Neural crest cell (in vitro differentiated cells): ENCODE data around the gene BCL11B. TPM values are rescaled to one million over a fixed set of nuclear protein-coding genes. Genes with fewer than 3 reads are reported as not detected.

ENCODE experiments used
- DNase-seq: peaks from one replicate; pipeline ENCODE4 v3.0.0; 2021; ENCODE audit warnings: low read depth, mixed read lengths, low spot score
- H3K27ac Mint-ChIP-seq: one replicate; pipeline ENCODE4 v1.8.0; 2021; ENCODE audit warnings: mild to moderate bottlenecking, mixed read lengths; ENCODE audit not compliant: unreplicated experiment
- H3K27me3 Mint-ChIP-seq: 2 replicates; pipeline ENCODE4 v1.8.0; 2021; ENCODE audit warnings: low read depth, mild to moderate bottlenecking, mixed read lengths
- H3K36me3 Mint-ChIP-seq: 2 replicates; pipeline ENCODE4 v1.8.0; 2021; ENCODE audit warnings: low read depth, mild to moderate bottlenecking, mixed read lengths
- H3K4me1 Mint-ChIP-seq: 2 replicates; pipeline ENCODE4 v1.8.0; 2021; ENCODE audit warnings: mixed read lengths
- H3K4me3 Mint-ChIP-seq: one replicate; pipeline ENCODE4 v1.8.0; 2021; ENCODE audit warnings: mild to moderate bottlenecking, mixed read lengths
- H3K9me3 Mint-ChIP-seq: 2 replicates; pipeline ENCODE4 v1.8.0; 2021; ENCODE audit warnings: mixed read lengths
- CTCF ChIP-seq: fragments of 200-600 bp; sonication (generic); conservative IDR thresholded peaks from 2 replicates; pipeline ENCODE4 v1.5.0; 2021; ENCODE audit warnings: antibody characterized with exemption, mild to moderate bottlenecking
- total RNA-seq: library from RNA; stranded (reverse); gene quantifications from 2 replicates; pipeline ENCODE4 v1.2.1, GENCODE V29; 2021

BCL11B gene
- total RNA-seq, 1 donor from 2014 or later = 0.28 TPM

- Mint-ChIP-seq H3K4me3 (no peak overlapping the region), H3K9me3 (no peaks in the 10 kb centered on the region), H3K36me3 (no peaks in the 10 kb centered on the region), H3K27ac (no peak overlapping the region), H3K27me3 (peaks cover 3% of the 10 kb centered on the region), H3K4me1 (no peaks in the 10 kb centered on the region)
- no peak for DNase-seq
- no peak for TF ChIP-seq CTCF
Measured at GRCh38 chr14:99289394-99290189, 17.6 kb upstream of the BCL11B start.

- Mint-ChIP-seq H3K27ac (no peak overlapping the region), H3K4me3 (no peak overlapping the region), H3K36me3 (no peaks in the 10 kb centered on the region), H3K27me3 (peaks cover 5% of the 10 kb centered on the region), H3K4me1 (no peaks in the 10 kb centered on the region), H3K9me3 (no peaks in the 10 kb centered on the region)
- no peak for DNase-seq
- TF ChIP-seq CTCF = no peak
Measured at GRCh38 chr14:99288948-99289347, 17.0 kb upstream of the BCL11B start.

GRCh38 chr14:99287269-99287942 lies 15.4 kb upstream of the BCL11B start:
- Mint-ChIP-seq H3K36me3 (no peaks in the 10 kb centered on the region), H3K27me3 (peaks cover 7% of the 10 kb centered on the region), H3K9me3 (no peaks in the 10 kb centered on the region), H3K4me1 (no peaks in the 10 kb centered on the region), H3K4me3 (no peak overlapping the region), H3K27ac (no peak overlapping the region)
- no peak for TF ChIP-seq CTCF
- no peak for DNase-seq

- no peak overlapping the region for H3K27ac Mint-ChIP-seq
- TF ChIP-seq CTCF = no peak
- H3K27me3 Mint-ChIP-seq = peaks cover 7% of the 10 kb centered on the region
- no peak overlapping the region for H3K4me3 Mint-ChIP-seq
- no peaks in the 10 kb centered on the region for H3K4me1 Mint-ChIP-seq
- DNase-seq = no peak
- no peaks in the 10 kb centered on the region for H3K36me3 Mint-ChIP-seq
- H3K9me3 Mint-ChIP-seq = no peaks in the 10 kb centered on the region
Measured at GRCh38 chr14:99286761-99287160, 14.8 kb upstream of the BCL11B start.

GRCh38 chr14:99284254-99285004 lies 12.4 kb upstream of the BCL11B start:
- Mint-ChIP-seq H3K4me1 (no peaks in the 10 kb centered on the region), H3K4me3 (no peak overlapping the region), H3K27me3 (peaks cover 29% of the 10 kb centered on the region), H3K36me3 (no peaks in the 10 kb centered on the region), H3K27ac (no peak overlapping the region), H3K9me3 (no peaks in the 10 kb centered on the region)
- no peak for TF ChIP-seq CTCF
- DNase-seq = no peak
